IMR-90 (cell line): ENCODE results near the gene SERPINA12.
"Not testable (repeated sequence)": the region's sequence is repeated elsewhere in the genome, so short reads cannot be mapped to it uniquely, and the experiment has no call there.

ENCODE experiments used
- BHLHE40 ChIP-seq: fragments of 150-350 bp; IDR thresholded peaks from 2 replicates; pipeline ENCODE4 v1.6.1; 2016; ENCODE audit warnings: mild to moderate bottlenecking, low read depth, low read length
- CHD1 ChIP-seq: IDR thresholded peaks from 2 replicates; pipeline ENCODE4 v1.6.1; 2012; ENCODE audit warnings: low read depth, low read length, improper control_type of control experiment
- CTCF ChIP-seq: conservative IDR thresholded peaks from 2 replicates; pipeline ENCODE4 v1.5.1; 2012; ENCODE audit warnings: mild to moderate bottlenecking, low read depth, low read length, improper control_type of control experiment
- MAFK ChIP-seq: IDR thresholded peaks from 2 replicates; pipeline ENCODE4 v1.6.1; 2012; ENCODE audit warnings: low read depth, low read length, improper control_type of control experiment
- MAZ ChIP-seq: IDR thresholded peaks from 2 replicates; pipeline ENCODE4 v1.6.1; 2012; ENCODE audit warnings: low read depth, mild to moderate bottlenecking, low read length, improper control_type of control experiment, moderate library complexity, borderline replicate concordance
- MXI1 ChIP-seq: IDR thresholded peaks from 2 replicates; pipeline ENCODE4 v1.6.1; 2012; ENCODE audit warnings: low read depth, mild to moderate bottlenecking, low read length, moderate library complexity, borderline replicate concordance
- POLR2A ChIP-seq: IDR thresholded peaks from 2 replicates; pipeline ENCODE4 v1.6.1; 2012; ENCODE audit warnings: mild to moderate bottlenecking, low read depth, low read length
- RAD21 ChIP-seq: IDR thresholded peaks from 2 replicates; pipeline ENCODE4 v1.6.1; 2012; ENCODE audit warnings: low read length, improper control_type of control experiment
- RCOR1 ChIP-seq: IDR thresholded peaks from 2 replicates; pipeline ENCODE4 v1.6.1; 2012; ENCODE audit warnings: mild to moderate bottlenecking, low read length, improper control_type of control experiment; ENCODE audit not compliant: insufficient replicate concordance
- RFX5 ChIP-seq: IDR thresholded peaks from 2 replicates; pipeline ENCODE4 v1.8.0; 2012; ENCODE audit warnings: low read depth, mild to moderate bottlenecking, low read length, moderate library complexity
- SMC3 ChIP-seq: fragments of 150-350 bp; IDR thresholded peaks from 2 replicates; pipeline ENCODE4 v1.6.1; 2016; ENCODE audit warnings: low read depth, mild to moderate bottlenecking, antibody characterized with exemption, low read length, moderate library complexity
- USF2 ChIP-seq: fragments of 150-350 bp; IDR thresholded peaks from 2 replicates; pipeline ENCODE4 v1.6.1; 2017; ENCODE audit warnings: mild to moderate bottlenecking, antibody characterized with exemption, low read length, low read depth

GRCh38 chr14:94482132-94483070 is 26.9 kb downstream of the SERPINA12 start:
- TF ChIP-seq USF2, BHLHE40, CTCF, RFX5, POLR2A, MAFK, MXI1, RAD21, MAZ, SMC3, RCOR1, CHD1: not testable (repeated sequence)
